NCI-H1092 (cell line): Measurements from ENCODE around the gene SLC6A2.
"Not testable (repeated sequence)": the region's sequence is repeated elsewhere in the genome, so short reads cannot be mapped to it uniquely, and the experiment has no call there.

Experiments
- DNase-seq: peaks from one replicate; lab custom pipeline; 2025; lab: John Stamatoyannopoulos, UW

Gene SLC6A2

GRCh38 chr16:55655897-55656681, at the start of gene SLC6A2:
SLC6A2 (plus strand) TSS chr16:55655988; CDS start chr16:55656695, 707 bp downstream.
- no peak for DNase-seq

DNA sequence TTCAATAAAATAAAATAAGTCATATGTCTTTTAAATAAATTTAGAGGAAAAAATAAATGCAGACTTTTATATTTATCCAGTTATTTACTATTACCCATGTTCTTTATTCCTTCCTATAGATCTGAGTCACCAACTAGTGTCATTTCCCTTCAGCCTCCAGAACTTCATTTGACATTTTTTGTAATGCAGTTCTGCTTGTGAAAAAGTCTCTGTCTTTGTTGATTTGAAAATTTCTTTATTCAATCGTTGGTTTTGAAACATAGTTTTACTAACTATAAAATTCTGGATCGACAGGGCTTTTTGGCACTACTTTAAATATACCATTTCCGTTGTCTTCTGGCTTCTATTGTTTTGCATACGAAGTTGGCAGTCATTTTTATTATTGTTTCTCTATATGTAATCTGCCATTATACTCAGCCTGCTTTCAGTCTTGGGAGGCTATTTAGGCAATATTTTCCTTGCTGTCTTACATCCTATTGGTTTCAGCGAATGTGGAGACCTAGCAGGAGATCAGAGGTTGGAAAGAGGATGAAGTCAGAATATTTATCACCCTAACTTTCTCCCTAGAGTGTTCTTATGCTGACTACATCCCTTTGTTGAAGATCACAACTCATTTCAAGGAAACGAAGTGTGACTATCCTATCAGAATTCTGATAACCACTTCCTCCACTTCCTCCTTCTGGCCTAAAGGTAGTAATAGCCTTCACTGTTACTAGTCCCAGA, 42.0 kb upstream of the SLC6A2 start:
- no peak for DNase-seq

DNA sequence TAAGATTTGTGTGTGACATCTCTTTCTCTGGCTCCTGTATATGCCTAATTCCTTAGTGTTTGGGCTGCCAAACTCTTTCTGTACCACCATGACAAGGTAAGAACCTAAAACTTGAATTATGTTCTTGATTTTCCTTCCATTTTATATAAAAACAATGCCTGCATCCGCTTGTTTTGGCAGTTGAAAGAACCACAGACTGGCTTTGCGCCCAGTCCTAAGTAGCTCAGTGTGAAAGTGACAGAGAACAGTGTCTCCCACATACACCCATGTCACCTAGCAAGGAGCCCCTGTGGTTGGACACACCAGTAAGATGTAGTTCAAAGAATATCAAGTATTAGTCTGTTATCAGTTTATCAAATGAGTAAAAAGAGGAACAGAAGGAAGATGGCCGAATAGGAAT, 40.7 kb upstream of the SLC6A2 start:
- DNase-seq, result no peak

DNA sequence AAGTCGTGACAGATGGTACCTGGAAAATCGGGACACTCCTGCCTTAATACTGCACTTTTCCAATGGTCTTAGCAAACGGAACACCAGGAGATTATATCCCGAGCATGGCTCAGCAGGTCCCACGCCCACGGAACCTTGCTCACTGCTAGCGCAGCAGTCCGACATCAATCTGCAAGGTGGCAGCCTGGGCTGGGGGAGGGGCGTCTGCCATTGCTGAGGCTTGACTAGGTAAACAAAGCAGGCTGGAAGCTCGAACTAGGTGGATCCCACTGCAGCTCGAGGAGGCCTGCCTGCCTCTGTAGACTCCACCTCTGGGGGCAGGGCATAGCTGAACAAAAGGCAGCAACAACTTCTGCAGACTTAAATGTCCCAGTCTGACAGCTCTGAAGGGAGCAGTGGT, 40.1 kb upstream of the SLC6A2 start:
- not testable (repeated sequence) for DNase-seq

GRCh38 chr16:55621771-55622170, 34.0 kb upstream of the SLC6A2 start:
- DNase-seq, result no peak

DNA sequence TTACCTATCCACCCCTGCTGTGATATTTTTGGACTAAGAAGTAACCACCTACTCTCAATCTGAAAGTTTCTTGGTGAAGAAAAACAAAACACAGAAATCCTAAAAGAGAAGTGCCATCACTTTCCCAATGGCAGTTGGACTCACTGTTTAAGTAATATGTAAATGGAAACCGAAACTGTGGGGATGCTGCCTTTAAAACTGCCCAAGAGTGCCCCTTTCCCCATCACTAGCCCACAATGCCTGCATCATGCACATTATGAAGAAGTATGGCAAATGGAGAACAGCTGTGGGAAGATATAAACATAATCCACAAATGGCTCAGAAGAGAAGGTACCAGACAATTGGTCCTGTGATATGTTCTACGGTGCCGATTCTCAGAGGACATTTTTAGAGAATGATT, 33.5 kb upstream of the SLC6A2 start:
- DNase-seq, result no peak

DNA sequence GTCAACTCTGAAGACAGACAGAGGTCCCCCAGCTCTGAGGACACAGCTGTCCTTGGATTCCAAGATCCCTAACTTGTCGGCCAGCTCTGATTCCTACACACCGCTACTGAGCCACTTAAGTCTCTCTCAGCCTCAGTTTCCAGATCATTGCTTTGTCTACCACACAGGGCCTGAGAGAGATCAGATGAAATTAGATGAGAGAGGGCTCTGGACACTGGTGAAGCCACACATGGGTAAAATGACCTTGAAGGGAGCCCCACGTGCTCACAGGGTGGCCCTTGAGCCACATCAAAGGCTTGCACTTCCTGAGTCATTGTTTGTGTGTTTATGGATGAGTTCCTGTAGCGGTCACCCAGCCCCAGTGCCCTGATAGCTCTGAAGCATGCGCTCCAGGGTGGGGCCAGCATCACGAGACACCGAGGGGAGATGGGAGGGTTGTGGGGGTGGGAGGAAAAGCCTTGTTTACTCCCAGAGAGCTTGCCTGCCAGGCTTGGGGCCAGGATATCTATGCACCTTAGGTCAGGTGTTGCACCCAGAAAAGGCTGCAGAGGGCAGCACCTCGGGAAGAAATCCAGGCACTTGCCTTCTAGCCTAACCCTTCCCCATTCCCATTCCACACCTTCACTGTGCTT, 32.7 kb upstream of the SLC6A2 start:
- DNase-seq, result no peak

GRCh38 chr16:55623640-55624039, 32.1 kb upstream of the SLC6A2 start:
- no peak for DNase-seq

GRCh38 chr16:55624696-55625095, 31.1 kb upstream of the SLC6A2 start:
- DNase-seq, result no peak

DNA sequence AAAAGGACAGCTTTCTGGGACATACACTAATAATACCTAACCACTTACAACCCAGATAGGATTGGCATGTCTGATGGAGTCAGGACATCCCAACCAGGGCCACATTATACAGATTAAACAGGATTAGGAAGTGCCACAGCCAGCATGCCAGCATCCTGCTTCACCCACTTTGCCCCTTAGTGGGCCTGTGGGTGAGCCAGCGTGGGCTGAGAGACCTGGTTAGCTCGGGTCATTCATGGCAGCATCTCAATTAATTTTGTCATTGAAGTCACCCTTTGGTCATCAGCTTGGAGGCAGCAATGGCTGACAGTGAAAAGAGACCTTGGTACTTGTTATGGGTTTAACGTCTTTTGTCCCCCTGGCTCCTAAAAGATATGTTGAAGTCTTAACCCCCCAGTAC, 29.9 kb upstream of the SLC6A2 start:
- DNase-seq, result no peak

DNA sequence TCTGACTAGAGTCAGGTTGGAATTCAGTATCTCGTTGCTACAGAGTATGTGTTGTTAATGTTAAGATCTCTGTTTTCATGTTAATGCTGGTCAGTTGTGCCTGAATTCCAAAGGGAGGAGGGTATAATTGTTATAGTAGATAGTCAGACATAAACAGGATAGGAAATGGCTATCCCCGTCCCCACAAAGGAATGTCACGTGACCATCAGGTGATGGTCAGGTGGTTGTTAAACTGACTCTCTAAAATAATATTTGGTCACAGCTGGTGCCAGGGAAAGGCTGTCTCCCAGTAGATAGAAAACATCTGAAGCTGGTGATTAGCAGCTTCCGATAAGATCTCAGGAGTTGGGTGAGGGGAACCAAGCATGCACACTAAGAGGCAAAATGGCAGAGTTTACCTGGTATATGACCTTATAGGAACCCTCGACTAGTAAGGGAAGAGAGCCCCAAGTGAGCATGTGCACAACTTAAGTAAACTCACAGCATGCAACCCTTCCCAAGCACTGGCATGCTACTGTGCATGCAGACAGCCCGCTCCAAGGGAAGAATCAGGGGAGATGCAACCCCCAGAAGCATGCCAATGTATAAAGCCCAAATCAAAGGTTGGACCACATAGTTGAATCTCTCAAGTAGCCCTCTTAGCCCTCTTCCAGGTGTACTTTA, 27.4 kb upstream of the SLC6A2 start:
- DNase-seq, result no peak

DNA sequence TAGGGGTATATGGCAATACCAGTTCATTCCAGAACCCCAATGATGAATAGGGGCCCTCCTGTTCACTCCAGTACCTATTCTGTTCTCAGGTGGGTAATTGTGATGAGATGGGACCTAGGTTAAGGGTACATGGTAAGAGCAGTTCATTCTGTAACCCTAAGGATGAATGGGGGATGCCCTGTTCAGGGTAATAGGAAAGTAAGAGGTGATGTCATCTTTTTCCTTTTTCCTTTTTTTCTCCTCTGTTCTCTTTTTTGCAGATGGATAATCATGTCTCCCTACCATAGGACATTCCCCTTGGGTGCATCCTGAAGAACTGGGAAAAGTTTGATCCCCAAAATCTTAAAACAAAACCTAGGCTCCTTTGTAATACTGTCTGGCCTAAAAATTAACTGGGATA, 25.0 kb upstream of the SLC6A2 start:
- DNase-seq, result no peak

DNA sequence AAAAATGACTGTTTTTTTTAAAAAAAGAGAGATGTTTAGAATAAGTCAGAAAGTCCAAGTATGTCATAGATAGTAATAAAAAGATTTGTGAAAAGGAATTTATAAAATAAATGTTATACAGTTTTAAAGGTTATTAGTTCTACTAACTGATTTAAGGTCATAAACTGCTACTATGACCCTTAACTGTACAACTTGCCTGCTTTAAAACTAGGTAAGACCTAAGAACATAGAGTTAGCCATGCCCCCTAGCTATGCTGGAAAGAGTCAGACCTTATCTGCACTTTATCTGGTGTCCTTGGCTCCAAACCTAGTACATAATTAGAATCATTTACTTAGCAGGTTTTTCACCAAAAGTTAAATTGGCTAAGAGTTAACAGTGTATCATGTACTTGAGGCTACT, 23.5 kb upstream of the SLC6A2 start:
- no peak for DNase-seq

- no peak for DNase-seq
These were observed 21.6 kb upstream of the SLC6A2 start for GRCh38 chr16:55634193-55634592.

GRCh38 chr16:55638256-55638655, 17.5 kb upstream of the SLC6A2 start:
- DNase-seq, result no peak

GRCh38 chr16:55640701-55641327, 15.0 kb upstream of the SLC6A2 start:
- no peak for DNase-seq

DNA sequence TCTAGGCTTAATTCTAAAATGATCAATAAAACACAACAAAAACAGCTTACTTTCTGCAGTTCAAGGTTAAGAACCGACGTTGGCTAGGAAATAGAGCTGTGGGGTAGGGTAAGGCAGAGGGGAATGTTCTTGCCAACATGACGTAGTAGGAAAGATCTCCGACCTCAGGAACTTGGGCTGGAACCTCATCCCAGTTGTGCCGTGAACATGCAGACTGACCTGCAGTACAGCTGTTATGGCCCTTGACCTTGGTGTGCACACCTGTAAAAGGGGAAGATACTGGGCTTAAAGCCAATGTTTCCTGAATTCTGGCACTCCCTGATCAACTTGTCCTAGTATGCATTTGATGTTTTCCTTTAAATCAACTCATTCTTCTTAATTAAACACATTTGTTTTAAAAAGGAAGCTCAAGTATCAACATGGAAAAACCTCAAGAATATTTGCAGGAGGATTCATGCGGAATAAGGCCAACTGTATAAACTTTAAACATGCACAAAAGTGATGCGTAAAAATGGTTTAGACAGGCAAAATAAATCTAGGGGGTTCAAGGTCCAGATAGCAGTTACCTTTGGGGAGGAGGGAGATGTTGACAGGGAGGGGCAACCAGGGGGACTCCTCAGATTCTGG, 14.2 kb upstream of the SLC6A2 start:
- DNase-seq, result no peak

GRCh38 chr16:55642611-55643010, 13.2 kb upstream of the SLC6A2 start:
- no peak for DNase-seq

- DNase-seq, result no peak
These were observed 12.4 kb upstream of the SLC6A2 start for GRCh38 chr16:55643161-55643970.

DNA sequence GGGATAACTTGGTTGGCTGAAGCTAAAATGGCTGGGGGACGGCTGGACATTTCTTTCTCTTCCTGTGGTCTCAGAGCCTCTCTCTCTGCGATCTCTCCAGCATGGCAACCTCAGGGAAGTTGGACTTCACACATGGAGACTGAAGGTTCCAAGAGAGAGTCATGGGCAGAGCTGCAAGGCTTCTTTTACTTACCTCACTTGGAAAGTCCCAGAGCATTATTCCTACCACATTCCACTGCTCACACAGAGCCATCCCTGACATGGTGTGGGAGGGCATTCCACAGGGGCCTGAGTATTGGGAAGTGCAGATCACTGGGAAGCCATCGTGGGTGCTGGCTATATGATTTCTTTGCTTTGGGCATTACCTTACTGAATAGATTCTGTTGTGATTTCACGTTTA, 9.8 kb upstream of the SLC6A2 start:
- DNase-seq, result no peak

DNA sequence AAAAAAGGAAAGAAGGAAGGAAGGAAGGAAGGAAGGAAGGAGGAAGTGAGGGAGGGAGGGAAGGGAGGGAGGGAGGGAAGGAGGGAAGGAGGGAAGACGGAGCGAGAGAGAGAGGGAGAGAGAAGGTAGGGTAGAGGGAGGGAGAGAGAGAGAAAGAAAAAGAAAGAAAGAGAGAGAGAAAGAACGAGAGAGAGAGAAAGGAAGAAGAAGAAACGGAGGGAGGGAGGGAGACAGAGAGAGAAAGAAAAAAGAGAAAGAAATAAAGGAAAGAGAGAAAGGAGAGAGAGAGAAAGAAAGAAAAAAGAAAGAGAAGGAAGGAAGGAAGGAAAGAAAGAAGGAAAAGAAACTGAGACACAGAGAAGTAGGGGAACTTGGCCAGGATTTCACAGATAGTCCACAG, 8.4 kb upstream of the SLC6A2 start:
- no peak for DNase-seq
